MM.1S (cell line): ENCODE measurements around the gene PHACTR1.

ENCODE experiments used
- EZH2 ChIP-seq: fragments of 300-600 bp; sonication (generic); optimal IDR thresholded peaks from 2 replicates; pipeline ENCODE3; 2017; ENCODE audit warnings: low read depth, mild to moderate bottlenecking, antibody characterized with exemption, low read length, mixed read lengths
- EZH2phosphoT487 ChIP-seq: fragments of 300-600 bp; sonication (generic); IDR thresholded peaks from 2 replicates; pipeline ENCODE4 v1.6.1; 2018; ENCODE audit warnings: antibody characterized with exemption, low read length
- TF ChIP-seq, protein P1 (sequence below): fragments of 300-600 bp; sonication (generic); IDR thresholded peaks from 2 replicates; pipeline ENCODE4 v1.5.1; 2016; ENCODE audit warnings: antibody characterized with exemption, low read length, mixed read lengths

DNA sequence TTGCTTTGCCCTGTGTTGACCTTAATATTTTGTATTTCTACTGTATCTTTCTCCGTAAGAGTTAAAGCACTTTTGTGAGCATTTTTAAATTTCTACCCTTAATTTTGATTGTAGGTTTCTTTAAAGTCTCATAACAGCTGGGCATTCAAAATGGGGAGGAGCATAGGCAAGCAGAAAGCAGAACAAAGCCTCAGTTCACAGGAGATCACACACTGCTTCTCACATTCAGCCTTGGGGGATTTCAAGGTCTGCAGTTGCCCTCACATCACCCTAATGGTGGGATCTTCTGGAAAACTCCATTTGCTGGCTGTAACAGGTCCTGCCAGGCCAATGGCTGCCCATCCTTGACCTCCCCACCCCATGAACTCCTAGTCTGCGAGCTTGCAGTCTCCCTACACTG lies 292.9 kb downstream of the PHACTR1 start:
- TF ChIP-seq, protein P1, sequence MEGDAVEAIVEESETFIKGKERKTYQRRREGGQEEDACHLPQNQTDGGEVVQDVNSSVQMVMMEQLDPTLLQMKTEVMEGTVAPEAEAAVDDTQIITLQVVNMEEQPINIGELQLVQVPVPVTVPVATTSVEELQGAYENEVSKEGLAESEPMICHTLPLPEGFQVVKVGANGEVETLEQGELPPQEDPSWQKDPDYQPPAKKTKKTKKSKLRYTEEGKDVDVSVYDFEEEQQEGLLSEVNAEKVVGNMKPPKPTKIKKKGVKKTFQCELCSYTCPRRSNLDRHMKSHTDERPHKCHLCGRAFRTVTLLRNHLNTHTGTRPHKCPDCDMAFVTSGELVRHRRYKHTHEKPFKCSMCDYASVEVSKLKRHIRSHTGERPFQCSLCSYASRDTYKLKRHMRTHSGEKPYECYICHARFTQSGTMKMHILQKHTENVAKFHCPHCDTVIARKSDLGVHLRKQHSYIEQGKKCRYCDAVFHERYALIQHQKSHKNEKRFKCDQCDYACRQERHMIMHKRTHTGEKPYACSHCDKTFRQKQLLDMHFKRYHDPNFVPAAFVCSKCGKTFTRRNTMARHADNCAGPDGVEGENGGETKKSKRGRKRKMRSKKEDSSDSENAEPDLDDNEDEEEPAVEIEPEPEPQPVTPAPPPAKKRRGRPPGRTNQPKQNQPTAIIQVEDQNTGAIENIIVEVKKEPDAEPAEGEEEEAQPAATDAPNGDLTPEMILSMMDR, result no peak
- no peak for TF ChIP-seq EZH2
- TF ChIP-seq EZH2phosphoT487, result no peak
